NCI-H460 (cell line): ENCODE results near the gene THRAP3. TPM values are rescaled to one million over a fixed set of nuclear protein-coding genes. Genes with fewer than 3 reads are reported as not detected.
A peak's percentile ranks its signal among the peaks of the same experiment; 100 is the strongest.
"Not testable (repeated sequence)": the region's sequence is repeated elsewhere in the genome, so short reads cannot be mapped to it uniquely, and the experiment has no call there.

Experiments used
- DNase-seq: peaks from one replicate; pipeline ENCODE4 v3.0.0-alpha.2; 2016; ENCODE audit warnings: low read depth; ENCODE audit errors: extremely low read depth
- total RNA-seq: library from RNA; depleted of rRNA; stranded (reverse); fragments of >200 nt; shearing (Covaris generic); gene quantifications from 2 replicates; pipeline ENCODE4 v1.2.3, GENCODE V29; 2014

THRAP3 gene
- total RNA-seq, 1 experiment from 2014 or later: 67.7 TPM

DNA sequence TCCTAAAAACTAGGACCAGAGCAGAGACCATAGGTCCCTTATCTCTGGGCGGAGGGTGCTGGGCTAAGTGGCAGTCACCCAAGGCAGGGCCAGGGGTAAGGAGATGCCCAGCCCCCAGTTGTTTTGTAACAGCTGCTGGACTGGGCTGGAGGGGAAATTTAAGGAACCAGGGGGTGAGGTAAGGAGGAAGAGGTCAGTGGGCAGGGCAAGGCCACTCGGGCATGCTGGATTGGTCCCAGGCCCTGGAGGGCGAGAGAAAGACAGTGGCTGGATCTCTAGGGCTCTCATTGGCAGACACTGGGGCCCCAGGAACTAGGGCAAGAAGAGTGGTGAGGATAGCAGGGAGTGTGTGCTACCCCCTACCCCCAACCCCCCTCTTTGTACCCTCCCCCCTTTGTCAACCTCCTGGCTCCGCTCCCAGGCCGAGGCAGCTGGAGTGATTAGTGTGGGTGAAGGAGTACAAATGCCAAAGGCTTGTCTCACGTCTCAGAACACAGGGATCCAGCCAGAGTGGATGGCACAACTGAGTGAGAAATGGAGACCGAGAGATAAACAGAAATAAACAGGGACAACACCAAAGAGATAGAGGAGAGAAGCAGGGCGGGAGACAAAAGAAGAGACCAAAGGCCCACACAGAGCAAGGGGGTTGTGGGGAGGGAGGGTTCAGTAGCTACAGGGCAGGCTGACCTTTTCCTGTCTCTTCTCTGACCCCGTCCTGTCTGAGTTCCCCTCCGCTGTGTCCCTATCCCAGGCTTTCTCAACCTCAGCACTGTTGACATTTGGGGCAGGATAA lies 20.5 kb upstream of the THRAP3 start:
- DNase-seq: no peak

DNA sequence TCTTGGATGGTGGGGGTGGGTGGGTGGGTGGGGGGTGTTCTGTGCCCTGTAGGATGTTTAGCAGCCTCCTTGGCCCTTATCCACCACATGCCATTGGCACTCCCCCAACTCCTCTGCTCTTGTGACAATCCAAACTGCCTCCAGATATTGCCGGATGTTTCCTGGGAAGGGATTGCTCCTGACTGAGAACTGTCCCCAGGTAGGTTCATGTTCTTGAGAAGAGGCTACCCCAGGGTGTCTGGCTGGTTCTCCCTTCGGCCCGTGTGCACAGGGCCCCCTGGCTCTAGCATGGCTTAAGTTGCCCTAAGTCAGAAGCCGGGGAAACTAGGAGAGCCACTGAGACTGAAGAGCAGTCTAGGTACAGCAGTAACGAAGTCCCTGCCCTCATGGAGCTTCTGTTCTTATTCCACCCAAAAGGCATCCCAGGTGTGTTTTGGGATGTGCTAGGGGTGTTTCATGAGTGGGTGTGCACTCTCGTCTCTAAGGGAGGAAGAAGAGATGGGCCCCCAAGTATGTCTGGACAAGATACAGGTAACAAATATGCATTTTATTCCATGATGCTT lies 19.8 kb upstream of the THRAP3 start:
- no peak for DNase-seq

DNA sequence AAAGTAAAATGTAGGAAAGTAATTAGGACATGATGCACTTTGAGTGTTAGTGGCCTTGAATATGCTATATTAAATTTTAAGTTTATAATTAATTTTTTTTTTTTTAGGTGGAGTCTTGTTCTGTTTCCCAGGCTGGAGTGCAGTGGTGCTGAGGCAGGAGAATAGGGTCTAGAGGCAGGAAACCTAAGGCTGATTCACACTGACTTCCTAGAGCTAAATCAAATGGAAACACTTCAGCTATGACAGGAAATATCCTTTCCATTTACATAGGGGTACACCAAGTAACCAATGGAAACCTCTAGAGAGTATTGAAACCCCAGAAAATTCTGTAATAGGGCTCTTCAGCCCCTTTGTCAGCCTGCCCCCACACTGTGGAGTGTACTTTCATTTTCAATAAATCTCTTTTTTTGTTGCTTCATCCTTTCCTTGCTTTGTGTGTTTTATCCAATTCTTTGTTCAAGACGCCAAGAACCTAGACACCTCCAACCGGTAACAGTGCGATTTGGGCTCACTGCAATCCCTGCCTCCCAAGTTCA lies 17.9 kb upstream of the THRAP3 start:
- DNase-seq: no peak

DNA sequence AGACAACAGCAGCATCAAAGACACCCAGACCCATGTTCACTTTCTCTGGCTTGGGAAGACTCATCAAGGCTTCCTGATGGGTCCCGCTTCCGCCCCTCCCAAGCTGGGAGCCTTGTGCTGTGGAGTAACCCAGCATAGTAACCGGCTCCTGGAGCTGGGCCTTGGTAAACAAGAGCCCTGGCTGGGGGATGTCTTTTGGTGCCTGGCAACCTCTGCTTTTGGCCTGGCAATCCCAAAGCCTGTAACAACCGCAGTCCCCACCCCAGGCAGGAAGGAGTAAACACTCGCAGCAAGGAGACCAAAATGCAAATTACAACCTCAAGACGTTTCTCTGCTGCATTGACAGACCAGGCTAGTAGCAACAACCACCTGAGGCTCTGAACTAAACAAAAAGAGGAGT lies 16.9 kb upstream of the THRAP3 start:
- DNase-seq: no peak

GRCh38 chr1:36208978-36209703 lies 15.1 kb upstream of the THRAP3 start:
- no peak for DNase-seq

GRCh38 chr1:36211307-36211706 lies 12.9 kb upstream of the THRAP3 start:
- no peak for DNase-seq

DNA sequence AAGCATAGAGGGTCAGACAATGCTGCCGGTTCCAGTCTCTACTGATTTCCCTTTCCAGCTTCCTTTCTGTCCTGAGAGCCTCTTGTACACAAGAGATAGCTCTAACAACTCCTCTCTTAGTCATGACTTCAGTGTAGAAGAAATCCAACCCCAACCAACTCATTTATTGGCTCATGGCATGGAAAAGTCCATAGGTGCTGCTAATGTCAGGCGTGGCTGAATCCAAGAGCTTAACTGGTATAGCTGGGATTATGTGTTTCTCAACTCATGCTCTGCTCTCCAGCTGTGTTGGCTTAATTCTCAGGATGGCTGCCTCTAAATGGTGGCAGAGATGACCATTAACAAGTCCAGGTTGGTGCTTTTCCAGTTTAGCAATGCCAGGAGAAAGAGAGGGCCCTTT lies 12.4 kb upstream of the THRAP3 start:
- no peak for DNase-seq

GRCh38 chr1:36212782-36213181 lies 11.5 kb upstream of the THRAP3 start:
- DNase-seq: no peak

DNA sequence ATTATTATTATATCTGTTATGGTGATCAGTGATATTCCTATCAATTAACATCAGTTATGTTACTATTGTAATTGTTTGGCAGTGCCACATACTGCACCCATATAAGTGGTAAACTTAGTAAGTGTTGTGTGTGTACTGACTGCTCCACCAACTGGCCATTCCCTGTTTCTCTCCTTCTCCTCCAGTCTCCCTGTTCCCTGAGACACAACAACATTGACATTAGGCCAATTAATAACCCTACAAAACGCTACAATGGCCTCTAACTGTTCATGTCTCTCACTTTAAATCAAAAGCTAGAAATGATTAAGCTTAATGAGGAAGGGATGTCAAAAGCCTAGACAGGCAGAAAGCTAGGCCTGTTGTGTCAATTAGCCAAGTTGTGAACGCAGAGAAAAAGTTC lies 6.6 kb upstream of the THRAP3 start:
- no peak for DNase-seq

DNA sequence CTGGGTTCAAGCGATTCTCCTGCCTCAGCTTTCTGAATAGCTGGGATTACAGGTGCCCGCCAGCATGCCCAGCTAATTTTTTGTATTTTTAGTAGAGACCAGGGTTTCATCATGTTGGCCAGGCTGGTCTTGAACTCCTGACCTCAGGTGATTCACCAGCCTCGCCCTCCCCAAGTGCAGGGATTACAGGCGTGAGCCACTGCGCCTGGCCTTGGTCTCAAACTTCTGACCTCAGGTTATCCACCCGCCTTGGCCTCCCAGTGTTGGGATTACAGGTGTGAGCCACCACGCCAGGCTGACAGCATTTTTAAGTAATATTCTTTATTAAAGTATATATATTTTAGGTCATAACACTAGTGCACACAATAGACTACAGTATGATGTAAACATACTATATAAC lies 2.3 kb upstream of the THRAP3 start:
- not testable (repeated sequence) for DNase-seq

GRCh38 chr1:36222481-36223380 lies 1.5 kb upstream of the THRAP3 start:
- no peak for DNase-seq

GRCh38 chr1:36223381-36223995 lies 755 bp upstream of the THRAP3 start:
- no peak for DNase-seq

DNA sequence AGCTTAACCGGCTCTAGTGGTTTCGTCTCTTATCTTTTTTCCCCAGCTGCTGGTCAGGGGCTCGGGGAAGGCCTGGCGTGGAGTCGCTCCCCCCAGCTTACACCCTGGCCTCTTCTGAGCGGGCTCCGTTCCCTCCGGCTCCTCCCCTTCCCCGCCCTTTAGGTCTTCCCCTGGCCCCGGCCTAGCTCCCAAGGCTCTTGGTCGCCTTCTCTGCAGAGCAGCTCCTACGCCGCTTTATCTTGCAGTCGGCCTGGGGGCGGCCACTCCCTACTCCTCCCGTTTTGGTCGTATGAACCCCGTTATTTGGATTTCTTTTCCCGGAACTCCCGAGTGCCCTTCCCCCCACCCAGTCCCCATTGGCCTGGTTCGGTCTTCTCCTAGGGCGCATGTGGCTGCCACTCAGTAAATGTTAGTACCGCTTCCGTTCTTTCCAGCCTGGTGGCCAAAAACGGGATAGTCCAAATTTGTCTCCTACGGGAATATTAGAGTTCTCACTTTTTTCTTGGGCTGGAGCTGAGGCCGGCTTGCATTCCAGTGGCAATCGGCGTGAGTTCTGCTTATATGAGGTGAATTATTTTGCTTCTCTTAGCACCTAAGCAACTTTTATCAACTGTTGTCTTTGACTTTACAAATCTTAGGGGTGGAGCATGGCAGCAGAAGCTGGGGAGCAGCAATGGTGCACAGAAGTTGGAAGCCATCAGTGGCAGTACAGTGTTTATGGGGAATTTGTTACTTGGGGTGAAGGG lies 467 bp downstream of the THRAP3 start:
- peak; percentile 64 for DNase-seq

DNA sequence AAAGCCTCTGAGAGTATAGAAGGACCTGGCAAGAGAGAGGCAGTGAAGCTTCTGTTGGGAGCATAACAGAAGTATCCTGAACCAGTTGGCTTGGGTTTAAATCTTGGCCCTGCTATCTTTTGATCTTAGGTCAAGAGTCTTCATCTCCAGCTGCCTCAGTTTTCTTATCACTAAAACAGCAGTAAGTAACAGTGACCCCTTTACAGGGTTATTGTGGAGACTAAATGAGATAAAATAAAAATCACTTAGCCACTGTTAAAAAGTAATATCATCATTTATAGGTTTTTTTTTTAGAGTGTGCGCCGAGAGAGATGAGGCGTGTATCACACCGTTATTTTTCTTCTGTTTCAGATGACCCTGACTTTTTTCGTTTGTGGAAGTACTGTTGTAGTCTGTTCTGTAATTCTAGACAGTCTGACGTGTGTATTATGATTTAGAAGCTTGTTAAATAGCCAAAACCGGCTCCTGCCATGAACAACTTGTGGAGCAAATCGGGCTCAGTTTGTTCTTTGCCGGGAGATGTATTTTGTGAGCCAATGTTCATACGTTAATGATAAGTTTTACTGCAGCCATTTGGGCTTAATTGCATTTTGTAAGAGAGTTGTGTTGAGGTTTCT lies 1.1 kb downstream of the THRAP3 start:
- DNase-seq: no peak

DNA sequence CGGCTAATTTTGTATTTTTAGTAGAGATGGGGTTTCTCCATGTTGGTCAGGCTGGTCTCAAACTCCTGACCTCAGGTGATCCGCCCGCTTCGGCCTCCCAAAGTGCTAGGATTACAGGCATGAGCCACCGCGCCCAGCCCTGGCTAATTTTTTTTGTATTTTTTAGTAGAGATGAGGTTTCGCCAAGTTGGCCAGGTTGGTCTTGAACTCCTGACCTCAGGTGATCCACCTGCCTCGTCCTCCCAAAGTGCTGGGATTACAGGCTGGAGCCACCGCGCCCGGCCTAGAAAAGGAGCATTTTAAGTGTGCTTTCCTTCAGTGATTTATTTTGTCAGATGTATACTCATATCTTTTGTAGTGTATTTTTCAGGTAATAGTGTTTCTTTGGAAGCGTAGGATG lies 6.0 kb downstream of the THRAP3 start:
- DNase-seq: not testable (repeated sequence)

- DNase-seq: no peak
These were observed 6.9 kb downstream of the THRAP3 start for GRCh38 chr1:36231191-36231590.

GRCh38 chr1:36232212-36233095 lies 8.2 kb downstream of the THRAP3 start:
- no peak for DNase-seq

- no peak for DNase-seq
These were observed 12.1 kb downstream of the THRAP3 start for GRCh38 chr1:36236302-36236701.
